ENCODE results near the gene RHO. TPM values are rescaled to one million over a fixed set of nuclear protein-coding genes. Genes with fewer than 3 reads are reported as not detected.

Gene RHO
- total RNA-seq, 3 donors from 2014 or later (not counting 1 experiment from before 2014, with no cell fraction given), result not detected

DNA sequence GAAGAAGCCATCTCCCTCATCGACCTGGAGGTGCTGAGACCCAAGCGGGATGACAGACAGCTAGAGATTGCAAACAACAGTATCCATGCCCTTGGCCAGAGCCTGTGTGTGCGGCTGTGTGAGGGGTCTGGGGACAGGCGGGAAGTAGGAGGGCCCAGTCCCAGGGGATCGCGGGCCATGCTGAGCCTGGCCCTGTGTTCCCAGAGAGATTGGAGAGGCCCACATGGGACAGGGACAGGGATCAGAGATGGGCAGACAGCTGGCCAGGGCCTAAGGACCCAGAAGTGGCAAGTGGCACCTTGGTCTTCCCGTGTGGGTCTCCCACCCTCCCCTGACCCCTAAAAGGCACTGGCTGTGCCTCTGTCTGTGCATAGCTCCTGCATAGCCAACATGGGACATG, 10.9 kb upstream of the RHO start:
- no peak for DNase-seq
- H3K4me1 ChIP-seq (ENCODE audit: control insufficient read depth, insufficient read depth, low read length), result no peaks in the 10 kb centered on the region
- H3K27ac Mint-ChIP-seq, result no peak overlapping the region
- H3K9me3 Mint-ChIP-seq, result no peaks in the 10 kb centered on the region
- no peaks in the 10 kb centered on the region for H3K27me3 Mint-ChIP-seq (ENCODE audit: low read depth in 2 of 2)
- H3K27ac ChIP-seq (ENCODE audit: low read length), result no peak overlapping the region
- WGBS (ENCODE audit: insufficient coverage), result 96% methylated on average over 7 of the region's 7 CpGs
- ATAC-seq, result no peak
- TF ChIP-seq, protein P1, sequence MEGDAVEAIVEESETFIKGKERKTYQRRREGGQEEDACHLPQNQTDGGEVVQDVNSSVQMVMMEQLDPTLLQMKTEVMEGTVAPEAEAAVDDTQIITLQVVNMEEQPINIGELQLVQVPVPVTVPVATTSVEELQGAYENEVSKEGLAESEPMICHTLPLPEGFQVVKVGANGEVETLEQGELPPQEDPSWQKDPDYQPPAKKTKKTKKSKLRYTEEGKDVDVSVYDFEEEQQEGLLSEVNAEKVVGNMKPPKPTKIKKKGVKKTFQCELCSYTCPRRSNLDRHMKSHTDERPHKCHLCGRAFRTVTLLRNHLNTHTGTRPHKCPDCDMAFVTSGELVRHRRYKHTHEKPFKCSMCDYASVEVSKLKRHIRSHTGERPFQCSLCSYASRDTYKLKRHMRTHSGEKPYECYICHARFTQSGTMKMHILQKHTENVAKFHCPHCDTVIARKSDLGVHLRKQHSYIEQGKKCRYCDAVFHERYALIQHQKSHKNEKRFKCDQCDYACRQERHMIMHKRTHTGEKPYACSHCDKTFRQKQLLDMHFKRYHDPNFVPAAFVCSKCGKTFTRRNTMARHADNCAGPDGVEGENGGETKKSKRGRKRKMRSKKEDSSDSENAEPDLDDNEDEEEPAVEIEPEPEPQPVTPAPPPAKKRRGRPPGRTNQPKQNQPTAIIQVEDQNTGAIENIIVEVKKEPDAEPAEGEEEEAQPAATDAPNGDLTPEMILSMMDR (IDR thresholded peaks at IDR 0.05), result no peak
- no peaks in the 10 kb centered on the region for H3K9me3 ChIP-seq (ENCODE audit: control insufficient read depth, insufficient read depth, low read length)
- H3K4me1 Mint-ChIP-seq, result no peaks in the 10 kb centered on the region
- no peak overlapping the region for H3K4me3 Mint-ChIP-seq
- H3K36me3 ChIP-seq (ENCODE audit: control insufficient read depth, insufficient read depth, low read length), result no peaks in the 10 kb centered on the region
- H3K4me3 ChIP-seq (ENCODE audit: low read length), result no peak overlapping the region
- no peaks in the 10 kb centered on the region for H3K36me3 Mint-ChIP-seq
- intact Hi-C loops (cut with micrococcal nuclease), result no loop called here
- no peaks in the 10 kb centered on the region for H3K27me3 ChIP-seq (ENCODE audit: control insufficient read depth, insufficient read depth, low read length)

DNA sequence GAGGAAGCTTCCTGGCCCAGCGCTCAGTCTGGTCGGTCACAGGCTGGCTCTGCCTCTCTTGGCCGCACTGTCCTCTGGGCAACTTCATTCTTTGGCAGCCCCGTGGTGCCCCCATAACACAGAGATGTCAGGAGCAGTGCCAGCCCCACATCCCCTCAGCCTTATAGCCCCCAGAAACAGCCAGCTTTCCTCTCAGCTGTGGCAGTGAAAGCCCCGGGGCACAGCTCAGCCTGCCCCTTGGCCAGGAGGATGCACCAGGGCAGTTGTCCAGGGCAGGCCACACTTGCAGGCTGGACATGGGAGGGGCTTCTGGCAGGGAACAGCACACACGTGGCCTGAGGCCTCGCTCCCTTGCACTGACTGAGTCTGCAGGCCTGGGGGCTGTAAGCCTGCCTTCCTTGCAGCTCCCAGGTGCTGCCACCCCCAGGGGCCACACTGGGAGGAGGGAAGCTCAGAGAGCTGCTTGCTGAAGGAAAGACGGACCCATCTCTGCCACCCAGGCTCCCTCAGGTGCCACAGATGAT, 10.3 kb upstream of the RHO start:
- H3K36me3 ChIP-seq (ENCODE audit: control insufficient read depth, insufficient read depth, low read length), result no peaks in the 10 kb centered on the region
- intact Hi-C loops (cut with micrococcal nuclease), result no loop called here
- TF ChIP-seq, protein P1 (IDR thresholded peaks at IDR 0.05), result no peak
- H3K4me1 ChIP-seq (ENCODE audit: control insufficient read depth, insufficient read depth, low read length), result no peaks in the 10 kb centered on the region
- 95% methylated on average over 8 of the region's 8 CpGs for WGBS (ENCODE audit: insufficient coverage)
- H3K9me3 Mint-ChIP-seq, result no peaks in the 10 kb centered on the region
- peaks cover 0 to under 1% of the 10 kb centered on the region in 2 donors for H3K4me1 Mint-ChIP-seq
- DNase-seq, result no peak
- ATAC-seq, result no peak
- no peak overlapping the region for H3K27ac Mint-ChIP-seq
- H3K27ac ChIP-seq (ENCODE audit: low read length), result no peak overlapping the region
- no peaks in the 10 kb centered on the region for H3K27me3 ChIP-seq (ENCODE audit: control insufficient read depth, insufficient read depth, low read length)
- H3K36me3 Mint-ChIP-seq, result no peaks in the 10 kb centered on the region
- H3K27me3 Mint-ChIP-seq (ENCODE audit: low read depth in 2 of 2), result no peaks in the 10 kb centered on the region
- H3K4me3 Mint-ChIP-seq, result no peak overlapping the region
- H3K4me3 ChIP-seq (ENCODE audit: low read length), result no peak overlapping the region
- H3K9me3 ChIP-seq (ENCODE audit: control insufficient read depth, insufficient read depth, low read length), result no peaks in the 10 kb centered on the region

DNA sequence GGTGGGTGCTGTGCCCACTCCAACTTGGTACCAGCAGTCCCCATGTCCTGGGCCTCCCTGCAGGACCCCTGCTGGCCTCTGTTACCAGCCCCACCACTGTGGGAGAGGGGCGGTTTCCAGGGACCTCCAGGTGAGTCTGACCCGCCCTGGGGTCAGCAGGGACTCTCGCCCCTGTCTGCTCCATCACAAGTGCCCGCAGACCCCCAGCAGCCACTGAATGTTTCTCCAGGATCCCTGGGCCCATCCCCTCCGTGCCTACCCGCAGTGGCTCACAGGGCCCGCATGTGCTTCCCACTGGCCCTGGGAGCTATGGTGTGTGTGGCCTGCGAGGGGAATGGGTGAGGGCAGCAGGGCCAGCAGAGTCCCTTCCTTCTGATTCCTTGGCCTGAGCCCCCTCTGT, 9.9 kb upstream of the RHO start:
- ATAC-seq (no peak), DNase-seq (no peak)
- H3K4me3 ChIP-seq (ENCODE audit: low read length), result no peak overlapping the region
- no peaks in the 10 kb centered on the region for H3K27me3 ChIP-seq (ENCODE audit: control insufficient read depth, insufficient read depth, low read length)
- no peaks in the 10 kb centered on the region for H3K9me3 ChIP-seq (ENCODE audit: control insufficient read depth, insufficient read depth, low read length)
- Mint-ChIP-seq H3K9me3 (no peaks in the 10 kb centered on the region), H3K27ac (no peak overlapping the region), H3K27me3 (ENCODE audit: low read depth in 2 of 2) (no peaks in the 10 kb centered on the region), H3K4me3 (no peak overlapping the region), H3K4me1 (peaks cover 0 to 4% of the 10 kb centered on the region in 2 donors), H3K36me3 (no peaks in the 10 kb centered on the region)
- H3K4me1 ChIP-seq (ENCODE audit: control insufficient read depth, insufficient read depth, low read length), result no peaks in the 10 kb centered on the region
- 97% methylated on average over 8 of the region's 8 CpGs for WGBS (ENCODE audit: insufficient coverage)
- H3K36me3 ChIP-seq (ENCODE audit: control insufficient read depth, insufficient read depth, low read length), result no peaks in the 10 kb centered on the region
- intact Hi-C loops (cut with micrococcal nuclease), result no loop called here
- H3K27ac ChIP-seq (ENCODE audit: low read length), result no peak overlapping the region
- TF ChIP-seq, protein P1 (IDR thresholded peaks at IDR 0.05), result no peak

DNA sequence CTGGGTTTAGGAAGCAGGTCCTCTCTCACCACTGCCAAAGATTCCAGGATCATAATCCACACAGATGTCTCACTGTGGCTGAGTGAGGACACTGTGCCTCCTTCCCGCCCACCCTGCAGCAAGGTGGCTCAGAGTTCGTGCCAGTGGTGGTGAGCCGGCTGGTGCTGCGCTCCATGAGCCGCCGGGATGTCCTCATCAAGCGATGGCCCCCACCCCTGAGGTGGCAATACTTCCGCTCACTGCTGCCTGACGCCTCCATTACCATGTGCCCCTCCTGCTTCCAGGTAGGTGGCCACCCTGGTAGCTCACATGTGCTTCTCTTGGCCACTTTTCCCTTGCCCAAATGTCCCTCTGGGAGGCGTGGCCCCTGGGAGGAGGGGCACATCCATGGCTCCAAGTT, 9.0 kb upstream of the RHO start:
- no peak overlapping the region for H3K4me3 Mint-ChIP-seq
- DNase-seq, result no peak
- Histone ChIP-seq H3K36me3 (ENCODE audit: control insufficient read depth, insufficient read depth, low read length) (no peaks in the 10 kb centered on the region), H3K27me3 (ENCODE audit: control insufficient read depth, insufficient read depth, low read length) (no peaks in the 10 kb centered on the region), H3K4me1 (ENCODE audit: control insufficient read depth, insufficient read depth, low read length) (no peaks in the 10 kb centered on the region), H3K27ac (ENCODE audit: low read length) (no peak overlapping the region), H3K9me3 (ENCODE audit: control insufficient read depth, insufficient read depth, low read length) (no peaks in the 10 kb centered on the region), H3K4me3 (ENCODE audit: low read length) (no peak overlapping the region)
- no peak for ATAC-seq
- TF ChIP-seq, protein P1 (IDR thresholded peaks at IDR 0.05), result no peak
- intact Hi-C loops (cut with micrococcal nuclease), result no loop called here
- no peaks in the 10 kb centered on the region for H3K36me3 Mint-ChIP-seq
- H3K27me3 Mint-ChIP-seq (ENCODE audit: low read depth in 2 of 2), result no peaks in the 10 kb centered on the region
- no peaks in the 10 kb centered on the region for H3K9me3 Mint-ChIP-seq
- WGBS (ENCODE audit: insufficient coverage), result 97% methylated on average over 10 of the region's 10 CpGs
- H3K4me1 Mint-ChIP-seq, result peaks cover 0 to 4% of the 10 kb centered on the region in 2 donors
- no peak overlapping the region for H3K27ac Mint-ChIP-seq

Data from natural killer cell (primary cell).